ENCODE results near the gene FMO5. TPM values are rescaled to one million over a fixed set of nuclear protein-coding genes. Genes with fewer than 3 reads are reported as not detected.

FMO5 gene
- total and polyA plus RNA-seq, 2 of the 13 experiments (the other 11 are each of a cell fraction or from before 2014, with no cell fraction given): 48.2 to 149 TPM

- TF ChIP-seq ZNF318 (CRISPR knock-in tag; IDR thresholded peaks at IDR 0.05) (no peak), RFX1 (IDR thresholded peaks at IDR 0.05) (no peak), ZNF816 (CRISPR knock-in tag; IDR thresholded peaks at IDR 0.05; ENCODE audit: borderline replicate concordance) (no peak), ZNF33B (CRISPR knock-in tag; IDR thresholded peaks at IDR 0.05) (no peak), GZF1 (CRISPR knock-in tag; IDR thresholded peaks at IDR 0.05) (no peak), TAF1 (CRISPR knock-in tag; IDR thresholded peaks at IDR 0.05) (no peak), TCF12 (IDR thresholded peaks at IDR 0.05) (no peak), TCF12 (CRISPR knock-in tag; IDR thresholded peaks at IDR 0.05) (peak; percentile 89; the same call in 1 of the 2 replicates), ZHX2 (IDR thresholded peaks at IDR 0.05; ENCODE audit: low read depth) (no peak), ZHX2 (CRISPR knock-in tag; IDR thresholded peaks at IDR 0.05; ENCODE audit: borderline replicate concordance) (no peak), AHR (CRISPR knock-in tag; IDR thresholded peaks at IDR 0.05) (no peak), ZSCAN25 (CRISPR knock-in tag; IDR thresholded peaks at IDR 0.05) (0 out of 2 replicates have a peak, but pooled peaks have one; percentile 25), ZNF672 (CRISPR knock-in tag; IDR thresholded peaks at IDR 0.05) (no peak), ATM (IDR thresholded peaks at IDR 0.05; ENCODE audit: borderline replicate concordance) (no peak), SAP130 (CRISPR knock-in tag; IDR thresholded peaks at IDR 0.05; ENCODE audit: low read depth) (peak; percentile 79)
These were observed 13.1 kb upstream of the FMO5 start (continued) for GRCh38 chr1:147238053-147238902.

Data from HepG2 (cell line).